Gastrocnemius medialis (tissue), 4 donors: ENCODE data around the gene RNF151.

Experiments used
- POLR2A ChIP-seq, 2 donors: fragments of 450-650 bp; IDR thresholded peaks; one replicate each; pipeline ENCODE4 v1.6.1; 2017; ENCODE audit warnings: antibody characterized with exemption in 2 of 2, mild to moderate bottlenecking in 2 of 2, moderate library complexity in 2 of 2
- TF ChIP-seq, protein P1 (sequence below), 5 experiments: fragments of 450-650 bp in 3 of 5; fragments of 200-600 bp in 2 of 5; sonication (generic) in 2 of 5; IDR thresholded peaks in 4 of 5; conservative IDR thresholded peaks in 1 of 5; 1 replicate in 4 of 5; 2 replicates in 1 of 5; pipeline ENCODE4 v1.5.1; 2016 to 2019; ENCODE audit warnings: antibody characterized with exemption in 5 of 5, mild to moderate bottlenecking in 3 of 5, moderate library complexity in 3 of 5

DNA sequence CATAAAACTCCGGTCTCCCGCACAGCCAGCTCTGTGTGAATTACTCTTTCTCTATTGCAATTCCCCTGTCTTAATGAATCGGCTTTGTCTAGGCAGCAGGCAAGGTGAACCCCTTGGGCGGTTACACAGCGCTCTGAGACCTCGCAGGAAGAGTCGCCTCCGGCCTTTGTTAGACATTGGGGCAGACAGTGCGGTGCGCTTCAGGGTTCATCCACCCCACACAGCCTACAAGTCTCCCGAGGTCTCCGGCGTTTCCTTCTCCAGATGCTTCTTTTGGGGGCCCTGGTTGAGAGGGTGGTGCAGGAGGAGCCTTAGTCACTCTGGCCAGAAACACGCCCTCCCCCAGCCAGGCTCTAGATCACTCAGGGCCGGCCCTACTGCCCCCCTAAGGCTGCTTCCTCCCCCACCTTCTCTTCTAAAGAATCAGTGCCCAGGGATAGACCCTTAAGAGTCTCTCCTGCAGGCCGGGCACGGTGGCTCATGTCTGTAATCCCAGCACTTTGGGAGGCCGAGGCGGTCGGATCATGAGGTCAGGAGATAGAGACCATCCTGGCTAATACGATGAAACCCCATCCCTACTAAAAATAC is 21.9 kb upstream of the RNF151 start:
- TF ChIP-seq, protein P1, sequence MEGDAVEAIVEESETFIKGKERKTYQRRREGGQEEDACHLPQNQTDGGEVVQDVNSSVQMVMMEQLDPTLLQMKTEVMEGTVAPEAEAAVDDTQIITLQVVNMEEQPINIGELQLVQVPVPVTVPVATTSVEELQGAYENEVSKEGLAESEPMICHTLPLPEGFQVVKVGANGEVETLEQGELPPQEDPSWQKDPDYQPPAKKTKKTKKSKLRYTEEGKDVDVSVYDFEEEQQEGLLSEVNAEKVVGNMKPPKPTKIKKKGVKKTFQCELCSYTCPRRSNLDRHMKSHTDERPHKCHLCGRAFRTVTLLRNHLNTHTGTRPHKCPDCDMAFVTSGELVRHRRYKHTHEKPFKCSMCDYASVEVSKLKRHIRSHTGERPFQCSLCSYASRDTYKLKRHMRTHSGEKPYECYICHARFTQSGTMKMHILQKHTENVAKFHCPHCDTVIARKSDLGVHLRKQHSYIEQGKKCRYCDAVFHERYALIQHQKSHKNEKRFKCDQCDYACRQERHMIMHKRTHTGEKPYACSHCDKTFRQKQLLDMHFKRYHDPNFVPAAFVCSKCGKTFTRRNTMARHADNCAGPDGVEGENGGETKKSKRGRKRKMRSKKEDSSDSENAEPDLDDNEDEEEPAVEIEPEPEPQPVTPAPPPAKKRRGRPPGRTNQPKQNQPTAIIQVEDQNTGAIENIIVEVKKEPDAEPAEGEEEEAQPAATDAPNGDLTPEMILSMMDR (IDR thresholded peaks at IDR 0.05 in 4 of 5, conservative IDR thresholded peaks at IDR 0.05 in 1 of 5): no peak
- TF ChIP-seq POLR2A (IDR thresholded peaks at IDR 0.05): no peak
